Measurements from ENCODE around the gene COLEC11.

COLEC11 gene

DNA sequence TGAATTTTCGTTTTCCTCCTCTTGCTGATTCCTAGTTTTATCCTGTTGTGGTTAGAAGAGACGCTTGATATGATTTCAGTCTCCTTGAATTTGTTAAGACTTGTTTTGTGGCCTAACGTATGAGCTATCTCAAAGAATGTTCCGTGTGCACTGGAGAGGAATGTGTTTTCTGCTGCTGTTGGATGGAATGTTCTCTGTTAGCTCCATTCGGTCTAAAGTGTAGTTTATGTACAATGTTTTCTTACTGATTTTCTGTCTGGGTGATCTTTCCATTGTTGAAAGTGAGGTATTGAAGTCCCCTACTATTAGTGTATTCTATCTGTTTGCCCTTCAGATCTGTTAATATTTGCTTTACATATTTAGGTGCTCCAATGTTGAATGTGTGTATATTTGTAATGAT, 25.9 kb downstream of the COLEC11 start:
- Histone ChIP-seq H3K36me3 (ENCODE audit: insufficient read depth) (no peaks in the 10 kb centered on the region), H3K27me3 (ENCODE audit: insufficient read depth, low read depth) (no peaks in the 10 kb centered on the region), H2AFZ (ENCODE audit: low read depth) (no peak overlapping the region), H3K4me1 (ENCODE audit: low read depth, poor library complexity, severe bottlenecking) (no peaks in the 10 kb centered on the region), H3K4me3 (IDR thresholded peaks at IDR 0.05; ENCODE audit: insufficient read depth, low read depth, low read length) (no peak overlapping the region), H3K79me2 (ENCODE audit: insufficient read depth, low read depth) (no peaks in the 10 kb centered on the region), H3K9ac (no peak overlapping the region), H3K4me2 (no peak overlapping the region), H4K20me1 (ENCODE audit: insufficient read depth) (no peaks in the 10 kb centered on the region), H3K27ac (no peak overlapping the region)
- TF ChIP-seq CTCF (conservative IDR thresholded peaks at IDR 0.05; ENCODE audit: low read depth, low read length): no peak

DNA sequence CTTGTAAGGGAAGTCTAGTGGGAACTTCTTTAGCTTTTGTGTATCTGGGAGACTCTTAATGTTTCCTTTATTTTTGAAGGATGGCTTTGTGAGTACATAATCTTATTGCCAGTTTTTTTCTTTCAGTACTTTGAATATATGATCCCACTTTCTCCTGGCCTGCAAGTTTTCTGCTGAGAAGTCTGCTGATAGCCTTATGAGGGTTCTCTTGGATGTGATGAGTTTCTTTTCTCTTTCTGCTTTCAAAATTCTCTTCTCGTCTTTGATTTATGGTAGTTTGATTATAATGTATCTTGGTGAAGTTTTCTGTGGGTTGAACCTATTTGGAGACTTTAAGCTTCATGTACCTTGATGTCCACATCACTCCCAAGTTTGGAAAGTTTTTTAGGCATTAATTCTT, 28.1 kb downstream of the COLEC11 start:
- H3K4me2 ChIP-seq: no peak overlapping the region
- TF ChIP-seq CTCF (conservative IDR thresholded peaks at IDR 0.05; ENCODE audit: low read depth, low read length): no peak
- H3K4me1 ChIP-seq (ENCODE audit: low read depth, poor library complexity, severe bottlenecking): no peaks in the 10 kb centered on the region
- no peak overlapping the region for H2AFZ ChIP-seq (ENCODE audit: low read depth)
- no peaks in the 10 kb centered on the region for H3K36me3 ChIP-seq (ENCODE audit: insufficient read depth)
- H3K79me2 ChIP-seq (ENCODE audit: insufficient read depth, low read depth): no peaks in the 10 kb centered on the region
- H3K27me3 ChIP-seq (ENCODE audit: insufficient read depth, low read depth): no peaks in the 10 kb centered on the region
- H3K27ac ChIP-seq: no peak overlapping the region
- H3K4me3 ChIP-seq (IDR thresholded peaks at IDR 0.05; ENCODE audit: insufficient read depth, low read depth, low read length): no peak overlapping the region
- no peak overlapping the region for H3K9ac ChIP-seq
- no peaks in the 10 kb centered on the region for H4K20me1 ChIP-seq (ENCODE audit: insufficient read depth)

DNA sequence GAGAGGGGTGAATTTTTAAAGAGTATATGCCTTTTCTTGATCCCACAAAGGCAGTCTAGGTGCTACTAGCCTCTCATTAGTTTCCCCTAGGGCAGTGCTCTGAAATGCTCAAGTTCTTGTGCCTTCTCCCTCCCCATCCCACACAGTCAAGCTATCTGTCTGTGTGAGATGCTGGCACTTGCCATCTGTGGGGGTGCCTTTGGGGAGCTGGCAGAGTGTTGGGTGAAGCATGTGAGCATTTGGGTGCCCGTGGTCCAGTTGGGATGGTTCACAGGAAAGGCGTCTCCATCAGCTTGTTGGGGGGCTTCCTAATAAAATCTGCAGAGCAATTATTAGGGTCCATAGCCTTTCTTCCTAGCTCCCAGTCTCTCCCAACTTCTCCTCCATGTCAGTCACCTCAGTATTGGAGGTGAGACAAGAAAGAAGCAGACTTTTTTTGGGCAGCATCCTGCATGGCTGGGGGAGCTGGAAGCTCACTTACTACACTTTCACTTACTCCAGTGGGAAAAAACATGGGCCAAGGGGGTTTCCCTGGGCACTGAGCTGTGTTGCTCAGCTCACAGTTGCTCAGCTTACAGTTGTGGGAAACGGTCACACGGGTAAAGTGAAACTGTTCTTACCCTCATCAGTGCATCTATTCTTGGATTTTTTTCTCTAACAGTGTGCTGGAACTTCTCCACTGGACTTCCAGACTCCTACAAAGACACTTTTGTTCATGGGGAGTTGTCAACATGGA, 29.3 kb downstream of the COLEC11 start:
- Histone ChIP-seq H2AFZ (ENCODE audit: low read depth) (no peak overlapping the region), H3K27me3 (ENCODE audit: insufficient read depth, low read depth) (no peaks in the 10 kb centered on the region), H3K4me3 (IDR thresholded peaks at IDR 0.05; ENCODE audit: insufficient read depth, low read depth, low read length) (no peak overlapping the region), H3K27ac (no peak overlapping the region), H3K4me2 (no peak overlapping the region), H3K79me2 (ENCODE audit: insufficient read depth, low read depth) (no peaks in the 10 kb centered on the region), H3K4me1 (ENCODE audit: low read depth, poor library complexity, severe bottlenecking) (no peaks in the 10 kb centered on the region), H3K36me3 (ENCODE audit: insufficient read depth) (no peaks in the 10 kb centered on the region), H4K20me1 (ENCODE audit: insufficient read depth) (no peaks in the 10 kb centered on the region), H3K9ac (no peak overlapping the region)
- TF ChIP-seq CTCF (conservative IDR thresholded peaks at IDR 0.05; ENCODE audit: low read depth, low read length): no peak

DNA sequence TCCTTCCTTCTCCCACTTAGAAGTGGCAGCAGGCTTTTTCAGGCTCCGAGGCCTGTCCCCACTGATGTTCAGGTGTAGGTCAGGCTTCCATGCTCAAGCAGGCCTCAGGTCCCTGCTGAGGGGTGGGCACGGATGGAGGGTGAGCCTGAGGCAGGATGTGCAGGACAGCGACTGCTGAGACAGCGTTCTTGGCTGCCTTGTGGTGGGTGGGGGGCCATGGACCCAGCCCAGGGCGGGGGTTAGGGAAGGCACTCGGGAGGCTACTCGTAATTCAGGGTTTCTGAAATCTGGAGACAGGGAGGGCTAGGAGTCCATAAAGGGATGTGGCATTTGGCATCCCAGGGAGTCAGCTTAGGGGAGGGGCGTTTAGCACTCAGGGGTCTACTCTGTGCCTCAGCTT, 30.3 kb downstream of the COLEC11 start:
- Histone ChIP-seq H2AFZ (ENCODE audit: low read depth) (no peak overlapping the region), H3K4me3 (IDR thresholded peaks at IDR 0.05; ENCODE audit: insufficient read depth, low read depth, low read length) (no peak overlapping the region), H3K27me3 (ENCODE audit: insufficient read depth, low read depth) (no peaks in the 10 kb centered on the region), H4K20me1 (ENCODE audit: insufficient read depth) (no peaks in the 10 kb centered on the region), H3K79me2 (ENCODE audit: insufficient read depth, low read depth) (no peaks in the 10 kb centered on the region), H3K4me1 (ENCODE audit: low read depth, poor library complexity, severe bottlenecking) (no peaks in the 10 kb centered on the region), H3K36me3 (ENCODE audit: insufficient read depth) (no peaks in the 10 kb centered on the region), H3K9ac (no peak overlapping the region), H3K4me2 (no peak overlapping the region), H3K27ac (no peak overlapping the region)
- no peak for TF ChIP-seq CTCF (conservative IDR thresholded peaks at IDR 0.05; ENCODE audit: low read depth, low read length)

Measured in KMS-11 (cell line).